HG02642 (cell line): Measurements from ENCODE around the gene FALEC.

Source experiments
- ATAC-seq: cut with Tn5 transposase; IDR thresholded peaks from one replicate; pipeline ENCODE4 v1.9.1; 2021; ENCODE audit warnings: mild to moderate bottlenecking; ENCODE audit not compliant: unreplicated experiment, poor library complexity

FALEC gene

DNA sequence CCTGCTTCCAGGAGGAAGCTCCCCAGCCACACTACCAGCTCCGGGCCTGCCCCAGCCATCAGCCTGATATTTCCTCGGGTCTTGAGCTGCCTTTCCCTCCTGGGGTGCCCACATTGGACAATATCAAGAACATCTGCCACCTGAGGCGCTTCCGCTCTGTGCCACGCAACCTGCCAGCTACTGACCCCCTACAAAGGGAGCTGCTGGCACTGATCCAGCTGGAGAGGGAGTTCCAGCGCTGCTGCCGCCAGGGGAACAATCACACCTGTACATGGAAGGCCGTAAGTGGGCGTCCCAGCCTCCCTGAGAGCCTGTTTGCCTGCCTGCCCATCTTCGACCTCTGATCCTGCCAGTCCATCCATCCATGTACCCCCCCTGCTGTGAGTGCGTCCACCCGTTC is 4.0 kb upstream of the FALEC start:
- ATAC-seq = no peak

DNA sequence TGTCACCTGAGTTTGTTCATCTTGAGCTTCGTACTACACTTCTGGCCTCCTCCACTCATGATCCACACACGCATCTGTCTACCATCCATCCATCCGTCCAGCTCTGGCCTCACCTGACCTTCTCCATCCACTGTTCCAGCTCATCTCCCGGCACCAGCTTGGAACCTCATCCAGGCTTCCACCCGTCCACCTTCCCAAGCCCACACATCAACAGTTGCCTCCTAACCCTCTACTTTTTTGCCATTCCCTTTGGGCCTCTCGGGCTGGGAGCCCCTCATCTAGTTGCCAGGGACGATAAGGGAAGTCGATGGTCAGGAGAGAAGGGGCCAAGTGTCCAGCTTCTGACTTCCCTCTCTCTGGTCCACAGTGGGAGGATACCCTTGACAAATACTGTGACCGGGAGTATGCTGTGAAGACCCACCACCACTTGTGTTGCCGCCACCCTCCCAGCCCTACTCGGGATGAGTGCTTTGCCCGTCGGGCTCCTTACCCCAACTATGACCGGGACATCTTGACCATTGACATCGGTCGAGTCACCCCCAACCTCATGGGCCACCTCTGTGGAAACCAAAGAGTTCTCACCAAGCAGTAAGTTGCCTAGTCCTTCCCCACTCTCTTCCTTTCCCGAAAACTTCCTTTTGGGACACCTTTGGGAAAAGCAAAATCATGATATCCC is 3.4 kb upstream of the FALEC start:
- ATAC-seq = no peak

DNA sequence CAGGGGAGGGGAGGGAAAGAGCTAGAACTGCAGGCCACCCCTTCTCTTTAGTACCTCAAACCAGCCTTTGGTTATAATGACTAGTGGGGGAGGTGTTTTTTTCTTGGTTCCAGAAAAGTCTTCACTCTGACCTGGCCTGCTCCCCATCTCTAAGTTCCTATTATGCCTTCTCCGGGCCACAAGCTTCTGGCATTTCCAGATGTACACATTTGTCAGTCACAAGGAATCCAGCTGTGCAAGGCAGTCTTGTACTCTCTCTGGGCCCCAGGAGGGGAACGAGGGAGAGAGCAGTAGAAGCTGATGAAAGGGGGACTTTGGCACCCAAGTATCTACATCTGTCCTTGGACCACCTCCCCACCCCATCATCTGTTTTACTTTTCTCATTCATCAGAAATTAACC is 2.7 kb upstream of the FALEC start:
- ATAC-seq = no peak

DNA sequence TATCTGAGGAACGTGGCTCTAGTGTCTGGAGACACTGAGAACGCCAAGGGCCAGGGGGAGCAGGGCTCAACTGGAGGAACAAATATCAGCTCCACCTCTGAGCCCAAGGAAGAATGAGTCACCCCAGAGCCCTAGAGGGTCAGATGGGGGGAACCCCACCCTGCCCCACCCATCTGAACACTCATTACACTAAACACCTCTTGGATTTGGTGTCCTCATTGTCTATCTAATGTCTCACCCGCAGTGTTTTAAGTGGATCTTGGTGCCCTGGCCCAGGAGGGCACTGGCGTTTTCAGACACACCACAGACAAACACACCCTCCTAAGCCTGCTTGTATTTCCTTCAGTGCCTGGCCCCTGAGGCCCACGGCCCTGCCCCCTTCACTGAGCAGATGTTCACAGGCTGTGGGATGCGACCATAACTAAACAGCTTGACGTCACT is 2.2 kb upstream of the FALEC start:
- ATAC-seq = no peak

DNA sequence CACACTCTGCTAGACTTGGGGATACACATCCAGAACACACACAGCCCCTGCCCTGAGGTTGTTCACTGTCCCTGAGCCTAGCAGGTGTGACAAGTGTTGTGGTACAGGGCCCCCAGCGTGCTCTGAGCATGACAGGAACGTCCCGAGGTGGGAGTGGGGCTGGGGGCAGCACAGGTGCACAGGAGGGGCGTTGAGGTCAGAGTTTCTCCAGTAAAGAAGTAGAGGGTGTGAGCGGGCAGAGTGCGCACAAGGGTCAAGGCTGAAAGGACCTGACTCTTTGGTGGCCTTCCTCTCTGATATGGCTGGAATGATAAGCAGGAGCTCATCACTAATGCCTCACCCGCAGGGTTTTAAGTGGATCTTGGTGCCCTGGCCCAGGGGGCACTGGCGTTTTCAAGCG is 1.3 kb upstream of the FALEC start:
- no peak for ATAC-seq

DNA sequence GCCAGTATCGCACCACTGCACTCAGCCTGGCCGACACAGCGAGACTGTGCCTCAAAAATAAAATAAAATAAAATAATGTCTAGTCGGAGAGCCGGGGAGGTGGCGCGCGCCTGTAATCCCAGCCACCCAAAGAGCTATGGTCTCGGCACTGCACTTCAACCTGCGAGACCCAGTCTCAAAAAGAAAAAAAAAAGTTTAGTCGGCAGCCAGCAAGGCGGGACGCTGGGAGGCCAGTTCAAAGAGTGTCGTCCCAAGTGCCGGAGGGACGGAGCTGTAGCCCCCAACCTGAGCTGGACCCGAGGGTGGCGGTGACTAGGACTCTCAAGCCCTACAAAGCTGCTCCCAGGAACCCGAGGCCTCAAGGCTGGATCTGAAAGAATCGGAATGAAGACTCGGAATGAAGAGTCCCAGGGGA is 632 bp upstream of the FALEC start:
- ATAC-seq = no peak

DNA sequence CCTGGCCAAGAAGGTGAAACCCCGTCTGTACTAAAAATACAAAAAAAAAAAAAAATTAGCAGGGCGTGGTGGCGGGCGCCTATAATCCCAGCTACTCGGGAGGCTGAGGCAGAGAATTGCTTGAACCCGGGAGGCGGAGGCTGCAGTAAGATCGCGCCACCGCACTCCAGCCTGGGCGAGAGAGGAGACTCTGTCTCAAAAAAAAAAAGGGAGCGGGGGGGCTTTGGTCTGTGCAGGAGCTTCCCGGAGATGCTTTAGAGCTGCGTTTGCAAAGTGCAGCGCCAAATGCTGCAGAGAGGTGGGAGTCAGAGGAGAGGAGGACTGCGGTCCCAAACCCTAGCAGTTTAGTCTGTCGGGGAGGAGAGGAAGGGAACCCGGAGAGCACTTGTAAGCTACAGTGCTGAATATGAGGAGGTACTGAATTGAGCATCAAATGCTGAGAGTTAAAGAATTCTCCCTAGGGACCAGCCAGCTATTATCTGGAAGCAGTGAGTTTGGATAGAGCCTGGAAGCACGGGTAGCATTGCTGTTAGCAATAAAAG is 569 bp downstream of the FALEC start:
- no peak for ATAC-seq

DNA sequence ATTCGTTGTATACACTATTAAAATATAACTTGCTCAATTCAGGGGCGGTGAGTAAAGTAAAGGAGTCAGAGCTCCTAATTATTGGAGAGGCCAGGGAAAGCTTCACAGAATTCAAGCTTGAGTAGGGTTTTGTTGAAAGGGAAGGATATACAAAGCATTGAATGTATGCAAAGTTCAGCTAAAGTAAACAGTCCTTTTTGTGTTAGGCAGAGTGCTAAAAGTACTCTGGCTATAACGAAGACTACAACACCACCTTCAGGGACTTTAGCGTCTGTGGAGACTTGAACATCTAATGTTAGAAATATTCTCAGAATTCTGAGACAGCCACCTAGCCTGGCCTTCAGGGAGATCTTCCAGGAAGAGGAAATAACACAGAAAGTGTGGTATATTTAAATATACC is 1.1 kb downstream of the FALEC start:
- no peak for ATAC-seq

DNA sequence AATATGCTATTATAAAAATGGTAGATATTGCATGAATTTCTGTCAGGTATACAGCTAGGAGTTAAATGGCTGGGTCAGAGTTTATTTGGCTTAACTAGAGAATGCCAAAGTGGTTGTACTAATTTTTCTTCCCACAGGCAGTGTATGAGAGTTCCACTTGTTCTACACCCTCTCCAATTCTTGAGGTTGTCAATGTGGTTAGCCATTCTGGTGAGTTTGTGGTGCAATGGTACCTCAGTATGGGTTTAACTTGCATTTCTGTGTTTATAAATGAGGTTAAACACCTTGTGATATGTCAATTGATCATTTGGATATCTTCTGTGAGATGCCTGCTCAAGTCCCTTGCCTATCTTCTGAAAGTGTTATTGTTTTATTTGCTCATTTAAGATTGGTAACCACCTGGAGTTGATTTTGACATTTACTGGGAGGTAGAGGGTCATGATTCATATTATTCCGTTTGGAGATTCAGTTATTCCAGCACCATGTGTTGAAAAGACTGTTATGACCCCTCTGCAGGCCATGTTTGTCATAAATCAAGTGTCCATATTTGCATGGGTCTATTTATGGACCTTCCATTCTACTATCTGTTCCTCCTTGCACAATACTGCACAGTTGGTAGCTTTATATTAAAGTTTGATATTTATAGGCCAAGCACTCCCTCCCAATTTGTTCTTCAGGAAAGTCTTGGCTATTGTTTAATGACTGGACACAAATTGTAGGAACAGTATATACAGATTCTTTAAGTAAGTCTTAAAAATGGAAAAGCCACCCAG is 5.8 kb downstream of the FALEC start:
- ATAC-seq = no peak

DNA sequence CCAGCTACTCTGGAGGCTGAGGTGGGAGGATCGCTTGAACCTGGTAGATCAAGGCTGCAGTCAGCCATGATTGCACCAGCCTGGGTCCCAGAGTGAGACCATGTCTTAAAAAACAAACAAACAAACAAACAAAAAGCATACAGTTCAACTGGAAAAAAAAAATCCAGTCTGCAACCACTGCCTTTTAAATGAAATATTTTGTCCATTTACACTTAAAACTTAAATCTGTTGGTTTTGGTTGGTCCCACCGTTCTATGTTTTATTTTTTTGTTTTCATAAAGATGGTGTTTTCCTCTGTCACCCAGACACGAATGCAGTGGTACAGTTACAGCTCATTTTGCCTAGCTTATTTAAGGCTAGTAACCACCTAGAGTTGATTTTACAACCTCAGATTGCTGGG is 9.8 kb downstream of the FALEC start:
- ATAC-seq = no peak

DNA sequence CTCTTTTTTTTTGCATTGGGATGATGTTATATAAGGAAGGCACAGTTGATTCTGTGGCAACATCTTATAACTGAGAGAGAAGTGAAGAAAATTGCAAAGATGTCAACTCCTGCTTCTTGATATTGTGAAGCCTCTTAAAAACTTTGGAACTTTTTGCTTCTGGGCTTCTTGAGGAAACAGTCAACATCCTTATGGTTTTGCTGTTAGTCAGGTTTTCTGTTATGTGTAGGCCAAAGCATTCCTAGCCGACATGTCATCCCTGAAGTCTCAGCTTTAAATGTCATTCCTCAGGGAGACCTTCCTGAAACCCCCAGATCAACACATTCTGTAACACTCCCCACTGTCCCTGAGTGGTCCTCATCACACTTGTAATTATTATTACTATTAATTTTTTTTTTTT is 12.6 kb downstream of the FALEC start:
- ATAC-seq = no peak

DNA sequence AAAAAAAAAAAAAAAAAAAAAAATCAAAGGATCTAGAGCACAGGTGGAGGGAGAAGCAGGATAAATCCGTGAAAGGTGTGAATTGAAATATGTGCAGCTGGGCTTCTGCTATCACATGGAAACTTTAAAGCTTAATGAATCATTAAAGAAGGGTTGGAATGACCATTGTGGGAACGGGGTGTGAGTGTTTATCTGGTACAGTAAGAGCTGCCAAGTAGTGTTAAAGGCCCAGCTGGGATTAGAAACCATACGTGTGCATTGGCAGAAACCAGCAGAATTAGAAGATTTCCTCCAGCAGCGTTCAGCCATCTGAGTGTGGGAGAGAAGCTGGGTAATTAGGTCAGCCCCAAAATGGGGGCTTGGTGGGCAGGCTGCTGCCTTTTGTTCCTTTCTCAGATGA is 13.5 kb downstream of the FALEC start:
- ATAC-seq = no peak

DNA sequence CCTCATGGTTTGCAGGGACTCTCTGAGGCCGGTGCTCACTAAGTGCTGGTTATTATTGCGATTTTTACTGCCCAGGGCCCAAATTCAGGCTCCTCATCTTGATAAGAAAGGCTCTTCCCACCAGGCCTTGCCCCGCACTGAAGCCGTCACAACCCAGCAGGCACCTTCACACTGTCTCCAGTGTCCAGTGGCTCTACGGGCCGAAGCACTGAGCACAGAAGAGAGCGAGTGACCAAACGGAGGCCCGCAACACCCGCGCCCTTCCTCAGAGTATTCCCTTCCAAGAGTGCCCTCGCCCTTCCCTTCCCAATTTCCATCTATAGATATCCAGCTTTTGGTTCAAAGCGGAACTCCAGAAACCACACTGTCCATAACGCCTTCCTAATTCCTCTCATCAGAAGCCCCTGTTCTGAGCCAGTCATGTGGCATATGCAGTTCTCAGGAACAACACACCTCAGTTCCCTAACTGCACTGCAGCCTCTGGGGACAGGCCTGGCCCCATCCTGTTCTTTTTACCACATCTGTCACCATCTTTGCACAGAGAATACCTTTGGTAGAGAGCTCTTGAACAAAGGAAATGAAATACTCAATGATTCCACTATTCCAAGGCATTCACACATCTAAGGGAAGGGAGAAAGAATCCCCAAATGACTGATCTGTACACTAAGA is 15.1 kb downstream of the FALEC start:
- no peak for ATAC-seq

DNA sequence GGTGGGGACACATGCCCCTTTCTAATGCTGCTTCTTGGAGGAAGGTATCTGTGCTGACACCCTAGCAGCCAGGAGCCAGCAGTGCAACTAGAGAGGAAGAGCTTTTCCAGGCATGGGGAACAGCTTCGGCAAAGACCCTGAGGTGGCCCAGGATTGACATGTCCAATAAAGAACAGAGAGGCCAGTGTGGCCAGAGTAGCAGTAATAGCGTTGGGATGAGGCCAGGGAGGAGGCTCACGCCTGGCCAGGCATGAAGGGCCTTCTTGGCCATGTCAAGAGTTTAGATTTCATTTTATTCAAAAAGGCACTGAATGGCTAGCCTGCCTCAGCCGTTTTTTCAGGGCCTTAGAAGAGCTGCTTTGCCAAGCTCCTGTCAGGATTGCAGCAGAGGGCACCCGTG is 17.3 kb downstream of the FALEC start:
- ATAC-seq = no peak

DNA sequence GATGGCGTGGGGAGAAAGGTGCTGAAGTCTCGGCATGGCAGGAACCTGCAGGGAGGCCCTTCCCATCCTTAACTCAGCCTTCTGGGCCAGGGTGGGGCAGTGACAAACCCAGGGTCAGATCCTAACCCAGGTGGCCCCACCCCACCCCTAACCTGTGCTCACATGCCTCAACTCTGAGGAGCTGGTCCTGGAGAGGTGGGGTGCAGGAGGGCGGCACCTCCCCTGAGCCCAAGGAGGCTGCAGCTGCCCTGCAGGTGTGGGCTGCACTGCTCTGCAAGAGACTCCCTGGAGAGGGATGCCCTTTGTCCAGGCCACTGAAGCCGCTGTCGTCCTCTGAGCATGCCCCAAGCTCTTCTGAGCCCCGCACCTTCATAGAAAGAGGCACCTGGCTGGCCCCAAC is 18.4 kb downstream of the FALEC start:
- ATAC-seq = no peak

DNA sequence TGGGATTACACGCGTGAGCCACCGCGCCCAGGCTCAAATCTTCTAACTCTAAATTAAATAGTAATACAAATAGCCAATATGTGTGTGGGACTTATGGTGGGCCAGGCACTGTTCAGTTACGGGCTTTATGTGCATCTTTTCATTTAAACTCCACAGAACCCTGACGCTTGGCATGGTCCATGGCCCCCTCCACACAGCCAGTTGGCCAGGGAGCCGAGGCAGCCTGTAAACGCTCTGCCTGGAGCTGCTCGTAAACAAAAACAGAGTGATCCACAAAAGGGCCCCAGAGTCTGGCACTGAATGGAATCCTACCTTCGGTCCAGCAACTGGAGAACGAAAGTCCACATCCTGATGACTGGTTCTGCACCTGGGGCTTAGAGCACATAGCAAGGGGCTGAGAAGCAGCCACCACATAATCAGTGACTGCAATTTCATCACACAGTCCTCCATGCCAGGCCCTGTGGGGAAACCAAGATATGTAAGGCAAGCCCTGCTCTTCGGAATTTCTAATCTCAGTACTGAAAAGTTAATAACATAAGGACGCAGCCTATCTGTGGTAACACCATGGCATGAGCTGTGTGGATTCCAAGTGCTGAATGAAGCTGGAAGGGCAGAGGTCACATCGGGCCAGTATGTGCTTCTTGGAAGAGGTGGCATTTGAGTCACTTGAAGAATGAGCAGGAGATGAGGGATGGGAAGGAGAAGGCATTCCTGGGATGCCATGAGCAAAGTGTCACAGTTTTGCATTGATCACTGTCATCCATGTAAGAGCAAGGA is 20.1 kb downstream of the FALEC start:
- ATAC-seq = no peak

DNA sequence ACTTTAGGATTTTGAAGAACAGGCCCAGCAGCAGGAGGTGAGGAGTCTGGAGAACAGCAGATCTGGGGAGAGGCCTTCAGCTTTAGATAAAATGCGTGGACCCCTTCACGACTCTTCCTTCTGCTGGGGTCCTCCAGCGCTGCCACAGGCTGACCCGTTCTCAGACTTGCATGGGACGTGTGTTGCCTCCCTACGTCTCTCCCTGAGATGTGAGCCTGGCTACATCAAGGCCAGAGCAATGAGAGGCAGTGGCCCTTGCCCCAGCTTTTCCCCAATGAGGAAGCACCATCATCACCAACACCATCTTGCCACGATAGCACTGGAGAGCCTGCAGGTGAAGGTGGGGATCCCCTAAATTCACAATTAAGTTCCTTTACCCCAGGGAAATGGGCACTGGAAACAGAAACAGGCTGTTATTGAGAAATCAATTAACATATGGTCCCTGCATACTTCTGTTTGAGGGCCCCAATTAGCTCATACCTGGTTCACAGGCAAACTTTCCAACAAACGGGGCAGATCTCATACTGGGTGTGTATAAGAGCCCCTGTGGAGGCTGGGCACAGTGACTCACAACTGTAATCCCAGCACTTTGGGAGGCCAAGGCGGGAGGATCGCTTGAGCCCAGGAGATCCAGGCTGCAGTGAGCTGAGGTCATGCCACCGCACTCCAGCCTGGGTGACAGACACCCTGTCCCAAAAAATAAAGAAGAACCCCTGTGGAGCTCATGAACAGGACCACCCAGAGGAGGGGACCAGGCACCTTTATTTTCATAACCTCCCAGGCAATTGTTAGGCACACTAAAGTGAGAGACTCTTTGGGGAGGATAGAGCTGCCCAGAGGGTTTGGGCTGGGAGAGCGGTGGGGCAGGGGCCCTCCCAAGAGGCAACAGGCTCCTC is 21.5 kb downstream of the FALEC start:
- no peak for ATAC-seq

DNA sequence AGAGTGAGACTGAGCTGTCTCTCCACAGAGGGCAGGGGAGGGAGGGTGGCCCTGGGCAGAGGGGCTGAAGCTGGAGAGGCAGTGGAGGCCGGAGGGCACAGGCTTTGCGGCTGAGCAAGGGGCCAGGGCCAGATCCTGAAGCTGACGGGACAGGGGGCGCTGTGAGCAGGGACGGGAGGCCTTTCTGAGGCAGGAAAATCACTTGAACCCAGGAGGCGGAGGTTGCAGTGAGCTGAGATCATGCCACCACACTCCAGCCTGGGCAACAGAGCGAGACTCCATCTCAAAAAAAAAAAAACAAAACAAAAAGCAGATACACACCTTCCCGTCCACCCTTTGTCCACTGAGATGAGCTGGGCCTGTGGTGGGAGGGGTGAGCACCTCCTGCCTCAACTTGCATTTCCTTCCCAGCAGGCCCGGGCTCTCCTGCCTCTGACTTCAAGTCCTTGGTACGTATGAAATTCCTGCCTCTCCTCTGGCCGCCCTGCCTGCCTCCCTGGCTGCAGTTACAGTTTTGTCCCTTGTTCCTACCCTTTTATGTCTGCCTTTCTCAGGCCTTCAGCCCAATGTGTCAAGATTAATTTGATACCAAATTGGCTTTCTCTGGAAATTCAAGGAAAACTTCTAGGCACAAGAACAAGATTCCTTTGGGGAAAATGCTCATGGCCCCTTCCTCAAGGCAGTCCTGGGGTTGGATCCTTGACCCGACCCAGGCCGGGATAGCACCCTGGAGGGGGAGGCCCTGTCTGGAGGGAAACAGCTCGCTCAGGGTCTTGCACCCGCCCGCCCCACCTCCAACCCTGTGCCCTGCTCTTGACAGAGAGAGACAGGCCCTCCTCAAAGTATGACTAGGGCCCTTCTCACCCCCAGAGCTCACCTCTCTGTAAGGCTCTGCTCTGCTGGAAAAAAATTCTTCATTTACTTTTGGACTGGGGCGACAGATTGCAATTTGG is 22.5 kb downstream of the FALEC start:
- ATAC-seq = no peak
